ENCODE measurements around the gene NFXL1. TPM values are rescaled to one million over a fixed set of nuclear protein-coding genes. Genes with fewer than 3 reads are reported as not detected.

NFXL1 gene
- total RNA-seq, 1 donor: 7.1 TPM

DNA sequence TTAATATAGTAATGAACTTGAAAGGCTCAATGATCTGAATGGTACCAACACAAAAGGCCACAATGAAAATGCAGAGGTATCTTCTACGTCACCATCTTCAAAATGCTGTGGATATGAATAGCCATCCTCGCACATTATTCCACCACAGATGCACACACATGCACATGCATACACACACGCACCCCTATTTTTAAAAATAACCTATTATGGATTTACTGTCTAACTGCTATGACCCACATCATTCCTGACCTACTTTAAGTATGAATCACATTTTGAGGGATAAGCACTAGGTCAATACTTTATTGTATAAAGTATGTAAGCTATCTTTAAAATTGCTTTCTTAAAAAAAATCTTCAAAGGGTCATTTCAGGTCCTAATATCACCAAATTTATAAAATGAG is 52.1 kb downstream of the NFXL1 start:
- H3K4me3 ChIP-seq (ENCODE audit: low read depth, low read length): no peak overlapping the region
- peak; percentile 35 for DNase-seq (ENCODE audit: low read depth)
- TF ChIP-seq, protein P1, sequence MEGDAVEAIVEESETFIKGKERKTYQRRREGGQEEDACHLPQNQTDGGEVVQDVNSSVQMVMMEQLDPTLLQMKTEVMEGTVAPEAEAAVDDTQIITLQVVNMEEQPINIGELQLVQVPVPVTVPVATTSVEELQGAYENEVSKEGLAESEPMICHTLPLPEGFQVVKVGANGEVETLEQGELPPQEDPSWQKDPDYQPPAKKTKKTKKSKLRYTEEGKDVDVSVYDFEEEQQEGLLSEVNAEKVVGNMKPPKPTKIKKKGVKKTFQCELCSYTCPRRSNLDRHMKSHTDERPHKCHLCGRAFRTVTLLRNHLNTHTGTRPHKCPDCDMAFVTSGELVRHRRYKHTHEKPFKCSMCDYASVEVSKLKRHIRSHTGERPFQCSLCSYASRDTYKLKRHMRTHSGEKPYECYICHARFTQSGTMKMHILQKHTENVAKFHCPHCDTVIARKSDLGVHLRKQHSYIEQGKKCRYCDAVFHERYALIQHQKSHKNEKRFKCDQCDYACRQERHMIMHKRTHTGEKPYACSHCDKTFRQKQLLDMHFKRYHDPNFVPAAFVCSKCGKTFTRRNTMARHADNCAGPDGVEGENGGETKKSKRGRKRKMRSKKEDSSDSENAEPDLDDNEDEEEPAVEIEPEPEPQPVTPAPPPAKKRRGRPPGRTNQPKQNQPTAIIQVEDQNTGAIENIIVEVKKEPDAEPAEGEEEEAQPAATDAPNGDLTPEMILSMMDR (IDR thresholded peaks at IDR 0.05; ENCODE audit: insufficient read depth, low read length): no peak

DNA sequence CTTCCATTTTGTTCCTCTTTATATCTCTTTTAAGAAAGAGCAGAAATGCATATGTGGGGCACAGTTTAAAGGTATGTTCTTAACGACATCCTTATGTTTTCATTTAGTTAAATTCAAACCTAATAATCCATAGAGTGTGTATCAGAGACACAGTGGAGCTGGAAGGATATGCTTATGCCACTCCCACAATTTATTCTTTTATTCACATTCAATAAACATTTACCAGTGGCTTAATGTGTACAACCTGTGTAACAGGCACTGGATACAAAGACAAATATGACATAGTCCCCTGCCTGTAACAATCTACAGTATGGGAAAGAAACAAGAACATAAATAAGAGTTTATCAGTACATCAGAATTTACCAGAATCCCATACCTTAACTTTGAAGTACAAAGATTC is 54.1 kb downstream of the NFXL1 start:
- DNase-seq (ENCODE audit: low read depth): no peak
- TF ChIP-seq, protein P1 (IDR thresholded peaks at IDR 0.05; ENCODE audit: insufficient read depth, low read length): no peak
- no peak overlapping the region for H3K4me3 ChIP-seq (ENCODE audit: low read depth, low read length)

DNA sequence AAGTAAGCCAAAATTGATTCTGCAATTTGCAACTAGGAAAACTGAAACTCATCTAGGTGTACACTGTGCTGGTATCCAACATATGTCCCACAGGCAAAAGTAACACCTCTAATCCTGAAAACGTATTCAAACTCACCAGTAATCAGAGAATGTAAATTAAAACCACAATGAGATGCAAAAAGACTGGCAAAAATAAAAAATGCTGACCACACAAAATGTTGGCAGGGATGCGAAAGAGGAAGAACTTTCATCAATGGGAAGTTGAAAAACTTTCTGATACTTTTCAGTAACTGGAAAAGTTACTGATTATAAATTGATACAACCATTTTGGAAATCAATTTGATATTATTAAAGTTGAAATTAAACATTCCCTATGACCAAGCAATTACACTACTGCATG is 56.4 kb downstream of the NFXL1 start:
- DNase-seq (ENCODE audit: low read depth): no peak
- TF ChIP-seq, protein P1 (IDR thresholded peaks at IDR 0.05; ENCODE audit: insufficient read depth, low read length): no peak
- no peak overlapping the region for H3K4me3 ChIP-seq (ENCODE audit: low read depth, low read length)

DNA sequence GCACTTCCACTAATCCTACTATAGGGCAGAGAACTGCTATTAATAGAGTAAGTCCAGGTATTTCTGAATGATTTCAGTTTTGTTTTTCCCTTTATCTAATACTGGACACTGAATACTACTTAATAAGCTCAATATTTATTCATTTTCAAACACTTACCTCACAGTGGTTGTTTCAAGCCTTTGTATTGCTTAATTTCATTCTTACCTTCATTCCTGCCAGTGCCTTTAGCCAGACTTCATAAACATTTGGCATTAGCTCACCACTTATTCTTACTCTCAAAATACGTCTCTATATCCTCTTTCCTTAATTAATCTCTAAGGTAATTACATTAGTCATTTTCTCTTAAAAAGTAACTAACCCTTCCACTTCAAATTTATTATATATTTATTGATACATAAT is 57.7 kb downstream of the NFXL1 start:
- TF ChIP-seq, protein P1 (IDR thresholded peaks at IDR 0.05; ENCODE audit: insufficient read depth, low read length): no peak
- no peak overlapping the region for H3K4me3 ChIP-seq (ENCODE audit: low read depth, low read length)
- no peak for DNase-seq (ENCODE audit: low read depth)

DNA sequence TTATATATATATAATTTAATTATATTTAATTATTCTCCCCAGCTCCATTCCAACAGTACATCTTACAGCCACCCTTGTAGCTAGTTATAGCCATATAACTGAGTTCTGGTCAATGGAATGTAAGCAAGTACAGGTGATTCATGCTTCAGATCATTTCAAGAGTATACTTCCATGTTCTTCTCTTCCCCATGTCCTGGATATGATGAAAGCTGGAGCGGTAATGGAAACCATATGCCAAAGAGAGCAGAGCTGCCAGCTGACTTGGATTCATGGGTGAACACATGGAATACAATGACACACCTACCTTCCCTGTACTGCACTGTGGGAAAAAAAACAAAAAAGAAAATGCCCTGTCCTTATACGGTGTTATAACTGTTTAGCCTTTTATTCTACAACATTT is 59.0 kb downstream of the NFXL1 start:
- H3K4me3 ChIP-seq (ENCODE audit: low read depth, low read length): no peak overlapping the region
- TF ChIP-seq, protein P1 (IDR thresholded peaks at IDR 0.05; ENCODE audit: insufficient read depth, low read length): no peak
- no peak for DNase-seq (ENCODE audit: low read depth)

DNA sequence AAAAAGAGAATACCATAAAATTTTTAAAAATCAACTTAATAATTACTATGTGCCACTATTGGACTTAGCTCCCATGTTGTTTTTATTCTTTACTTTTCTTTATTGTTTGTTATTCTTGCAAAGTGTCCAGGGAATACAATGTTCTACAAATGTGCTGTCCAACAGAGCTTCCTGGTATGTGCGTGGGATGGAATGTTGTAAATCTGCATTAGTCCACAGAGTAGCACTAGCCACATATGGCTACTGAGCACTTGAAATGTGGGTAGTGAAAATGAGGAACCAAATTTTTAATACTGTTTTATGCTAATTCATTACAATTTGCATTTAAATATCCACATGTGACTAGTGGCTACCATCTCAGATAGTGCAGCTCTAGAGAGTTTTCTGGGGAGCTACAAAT is 62.2 kb downstream of the NFXL1 start:
- TF ChIP-seq, protein P1 (IDR thresholded peaks at IDR 0.05; ENCODE audit: insufficient read depth, low read length): no peak
- peak; percentile 60 for DNase-seq (ENCODE audit: low read depth)
- H3K4me3 ChIP-seq (ENCODE audit: low read depth, low read length): no peak overlapping the region

DNA sequence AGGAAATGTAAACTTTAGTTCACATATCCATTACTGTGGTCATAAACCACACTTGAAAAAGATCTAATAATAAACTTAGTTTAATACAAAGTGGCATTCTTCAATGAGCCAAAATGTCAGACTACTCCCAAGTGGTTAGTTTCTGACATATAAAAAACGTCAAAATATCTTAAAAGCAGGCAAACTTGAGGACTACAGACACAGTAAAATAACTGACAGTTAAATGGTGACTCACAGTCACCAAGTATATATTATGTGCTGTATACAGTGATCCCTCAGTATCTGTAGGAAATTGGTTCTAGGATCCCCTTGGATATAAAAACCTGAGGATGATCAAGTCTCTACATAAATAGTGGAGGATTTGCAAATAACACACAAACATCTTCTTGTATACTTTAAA is 64.9 kb downstream of the NFXL1 start:
- no peak overlapping the region for H3K4me3 ChIP-seq (ENCODE audit: low read depth, low read length)
- no peak for DNase-seq (ENCODE audit: low read depth)
- TF ChIP-seq, protein P1 (IDR thresholded peaks at IDR 0.05; ENCODE audit: insufficient read depth, low read length): no peak
